Measurements from ENCODE around the gene GREB1.

The GREB1 gene

DNA sequence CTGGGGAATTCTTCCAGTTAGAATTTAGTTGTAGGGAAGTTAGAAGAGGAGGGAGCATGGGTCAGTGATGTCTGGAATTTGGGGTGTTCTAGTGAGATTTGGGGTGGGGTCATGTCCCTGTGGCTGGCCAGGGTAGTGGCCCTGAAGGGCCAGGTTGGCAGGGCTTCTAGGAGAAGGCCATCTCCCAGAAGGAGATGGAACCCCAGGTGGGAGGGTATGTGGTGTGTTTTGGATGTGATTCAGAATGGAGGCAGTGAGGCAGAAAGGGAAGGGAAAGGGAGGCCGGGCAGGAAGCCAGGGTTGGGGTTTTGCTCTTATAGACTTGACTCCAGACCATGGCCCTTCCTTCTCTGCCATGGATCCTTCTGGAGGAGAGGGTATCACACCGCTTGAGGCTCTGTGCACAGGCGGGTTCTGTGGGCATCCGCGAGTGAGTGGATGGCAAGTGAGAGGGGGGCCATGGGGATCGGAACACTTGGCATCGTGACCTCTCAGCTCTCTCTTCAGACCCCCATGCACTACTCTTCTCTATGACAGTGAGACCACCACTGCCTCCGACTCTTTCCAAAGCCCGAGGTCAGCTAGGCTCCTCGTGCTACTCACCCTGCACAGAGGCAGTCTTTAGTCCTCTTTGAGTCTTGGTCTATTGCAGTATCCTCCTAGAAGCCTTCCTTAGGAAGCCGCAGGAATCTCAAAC lies 7.3 kb downstream of the GREB1 start:
- DNase-seq, result no peak

DNA sequence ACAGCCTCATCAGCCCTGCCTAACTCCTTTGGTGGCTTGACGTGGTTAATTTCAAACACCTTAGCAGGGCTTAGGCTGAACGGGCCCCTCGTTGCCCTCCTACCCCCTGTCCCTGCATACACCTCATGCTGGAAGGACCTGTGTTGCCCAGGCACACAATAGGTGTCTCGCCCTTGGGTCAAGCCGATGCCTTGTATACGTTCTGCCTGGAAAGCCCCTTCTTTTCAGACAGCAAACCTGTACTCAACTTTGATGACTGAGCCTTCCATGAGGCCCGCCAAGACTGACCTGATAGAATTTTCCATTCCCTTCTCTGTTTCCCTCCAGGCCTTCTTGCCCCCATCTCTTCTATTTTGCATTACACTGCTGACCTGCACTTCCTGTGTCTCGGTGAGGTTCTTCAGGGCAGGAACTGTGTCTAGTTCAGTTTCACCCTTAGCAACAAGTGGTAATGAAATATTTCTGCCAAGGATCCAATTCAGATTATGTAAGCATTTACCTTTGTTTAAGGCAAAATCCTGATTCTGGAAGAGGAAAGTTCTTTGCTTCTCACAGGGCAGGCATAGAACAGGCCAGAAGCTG lies 7.9 kb downstream of the GREB1 start:
- DNase-seq, result no peak

DNA sequence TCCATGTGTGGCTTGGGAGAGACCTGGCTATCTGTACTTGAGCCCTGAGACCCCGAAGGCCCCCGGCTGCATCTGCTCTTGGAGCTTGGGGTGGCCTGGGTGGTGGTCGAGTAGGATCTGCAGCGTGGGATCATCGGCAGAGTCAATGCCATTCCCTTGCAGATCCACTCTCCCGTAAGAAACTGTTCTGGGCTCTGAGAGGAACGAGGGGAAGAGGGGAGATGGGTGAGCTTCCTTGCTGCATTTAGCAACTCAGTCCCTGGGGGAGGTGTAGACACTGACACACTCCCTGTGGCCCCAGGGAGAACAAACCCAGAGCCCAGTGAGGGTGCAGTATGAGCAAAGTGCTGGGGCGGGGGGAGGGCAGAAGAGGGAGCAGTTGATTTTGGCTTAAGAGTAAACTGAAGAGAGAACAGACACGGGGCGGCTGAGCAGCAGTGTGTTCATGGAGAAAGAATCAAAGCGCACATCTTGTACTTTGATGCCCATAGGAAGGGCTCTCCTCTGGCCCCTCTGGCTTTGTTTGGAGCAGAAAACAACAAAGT lies 8.5 kb downstream of the GREB1 start:
- no peak for DNase-seq

DNA sequence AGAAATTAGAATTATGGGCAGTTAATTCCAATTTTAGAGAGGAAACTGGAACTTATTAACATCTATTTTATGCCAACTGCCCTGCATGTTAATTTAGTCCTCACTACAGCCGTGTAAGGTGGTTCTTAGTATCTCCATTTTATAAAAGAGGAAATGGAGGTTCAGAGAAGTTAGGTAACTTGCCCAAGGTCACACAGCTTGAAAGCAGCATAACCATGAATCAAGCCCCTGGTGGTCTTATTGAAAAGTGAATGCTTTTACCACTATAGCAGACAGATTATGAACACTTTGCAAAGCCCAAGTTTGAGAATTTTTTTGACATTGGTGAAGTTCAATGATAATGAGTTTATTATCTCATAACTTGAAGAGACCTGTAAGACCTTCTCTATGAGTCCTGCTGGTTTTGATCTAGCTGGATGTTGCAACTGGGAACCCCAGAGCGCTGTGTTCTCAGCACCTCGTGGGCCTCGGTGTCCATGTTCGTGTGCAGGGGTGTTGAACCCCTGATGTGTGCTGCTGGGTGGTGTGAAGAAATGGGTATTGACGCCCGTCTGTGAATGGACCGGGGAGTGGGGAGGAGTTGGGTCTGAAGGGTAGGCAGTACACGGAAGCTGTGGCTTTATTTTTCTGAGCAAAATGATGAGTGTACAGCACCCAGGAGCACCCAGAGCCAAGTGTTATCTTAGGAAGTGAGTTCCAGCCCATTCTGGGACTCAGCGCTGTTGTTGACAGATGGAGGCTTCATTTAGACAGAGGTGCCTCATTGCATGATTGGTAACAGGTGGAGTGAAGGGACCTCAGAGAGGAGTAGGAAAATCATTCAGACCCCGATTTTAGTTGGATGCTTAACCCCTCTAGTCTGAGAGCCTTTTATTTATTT lies 9.7 kb downstream of the GREB1 start:
- no peak for DNase-seq

DNA sequence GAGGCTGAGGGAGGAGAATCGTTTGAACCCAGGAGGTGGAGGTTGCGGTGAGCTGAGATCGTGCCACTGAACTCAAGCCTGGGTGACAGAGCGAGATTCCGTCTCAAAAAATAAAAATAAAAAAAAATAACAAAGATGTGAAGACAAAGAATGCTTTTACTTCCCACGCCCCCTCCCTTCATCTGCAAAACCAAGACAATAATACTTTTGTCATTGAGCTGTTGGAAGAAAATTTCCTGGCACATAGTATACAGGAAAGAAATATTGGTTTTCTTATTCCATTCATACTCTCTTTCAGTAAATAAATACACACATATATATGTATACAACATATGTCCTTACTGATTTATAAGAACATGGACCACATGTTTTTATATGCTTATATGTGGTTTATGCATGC lies 12.2 kb downstream of the GREB1 start:
- DNase-seq, result no peak

DNA sequence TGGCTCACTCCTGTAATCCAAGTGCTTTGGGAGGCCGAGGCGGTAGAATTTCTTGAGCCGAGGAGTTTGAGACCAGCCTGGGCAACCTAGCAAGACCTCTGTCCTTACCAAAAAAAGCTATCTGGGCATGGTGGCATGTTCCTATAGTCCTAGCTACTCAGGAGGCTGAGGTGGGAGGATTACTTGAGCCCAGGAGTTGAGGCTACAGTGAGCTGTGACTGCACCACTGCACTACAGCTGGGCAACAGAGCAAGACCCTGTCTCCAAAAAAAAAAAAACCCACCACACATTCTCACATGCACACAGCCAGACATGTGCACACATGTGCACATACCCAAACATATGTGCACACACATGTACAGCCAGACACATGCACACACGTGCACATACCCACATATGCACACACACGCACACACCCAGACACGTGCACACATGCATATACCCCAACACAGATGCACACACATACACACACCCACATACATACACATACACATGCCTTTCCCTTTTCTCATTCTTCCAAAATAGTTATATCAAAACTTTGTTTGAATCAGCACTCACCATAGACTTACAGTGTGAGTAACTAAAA lies 14.2 kb downstream of the GREB1 start:
- DNase-seq, result no peak

DNA sequence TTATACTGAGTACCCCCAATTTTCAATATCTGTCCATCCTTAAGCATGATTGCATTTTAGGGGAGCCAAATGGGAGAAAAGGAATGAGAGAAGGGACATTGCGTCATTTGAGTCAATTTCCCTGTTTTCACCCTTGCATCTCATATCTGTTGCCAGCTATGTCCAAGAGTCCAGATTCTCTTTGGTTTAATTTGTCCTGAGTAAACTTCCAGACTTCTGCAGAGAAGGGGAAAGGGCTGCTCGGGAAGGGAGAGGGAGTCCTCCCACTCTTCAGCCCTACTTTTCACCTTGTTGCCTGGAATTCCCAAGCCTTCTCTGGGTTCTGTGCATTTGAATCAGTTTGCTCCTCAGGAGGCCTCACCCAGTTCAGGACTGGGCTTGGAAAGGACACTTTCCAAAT lies 16.5 kb downstream of the GREB1 start:
- no peak for DNase-seq

DNA sequence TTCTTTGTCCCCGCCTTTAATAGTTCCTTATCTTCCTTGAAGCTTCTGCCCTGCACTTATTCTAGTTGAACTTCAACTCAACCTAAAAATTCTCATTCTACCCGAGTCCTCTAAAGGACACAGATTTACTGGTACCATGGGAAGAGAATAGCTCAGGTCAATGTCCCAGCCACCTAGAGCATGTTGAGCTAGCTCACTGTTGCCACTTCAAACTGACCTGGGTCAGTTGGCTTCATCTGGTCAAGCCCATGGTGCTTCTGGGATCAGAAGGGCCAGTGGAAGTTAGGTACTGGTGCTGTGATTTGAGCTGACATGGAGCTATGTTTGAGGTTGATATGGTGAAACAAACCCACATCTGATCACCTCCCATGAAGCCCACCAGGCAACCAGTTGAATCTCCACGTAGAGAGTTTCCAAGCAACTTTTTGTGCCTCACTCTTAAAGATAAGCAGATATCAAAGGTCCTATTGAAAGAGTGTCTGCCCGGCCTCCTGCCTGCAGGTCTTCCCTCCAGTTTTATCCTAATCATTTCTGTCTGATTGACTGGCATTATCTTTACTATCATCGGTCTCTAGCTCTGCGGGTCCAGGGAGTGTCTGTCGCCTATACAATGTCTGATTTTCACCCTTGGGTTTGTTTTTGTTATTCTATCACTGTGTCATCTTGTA lies 17.2 kb downstream of the GREB1 start:
- DNase-seq, result no peak

DNA sequence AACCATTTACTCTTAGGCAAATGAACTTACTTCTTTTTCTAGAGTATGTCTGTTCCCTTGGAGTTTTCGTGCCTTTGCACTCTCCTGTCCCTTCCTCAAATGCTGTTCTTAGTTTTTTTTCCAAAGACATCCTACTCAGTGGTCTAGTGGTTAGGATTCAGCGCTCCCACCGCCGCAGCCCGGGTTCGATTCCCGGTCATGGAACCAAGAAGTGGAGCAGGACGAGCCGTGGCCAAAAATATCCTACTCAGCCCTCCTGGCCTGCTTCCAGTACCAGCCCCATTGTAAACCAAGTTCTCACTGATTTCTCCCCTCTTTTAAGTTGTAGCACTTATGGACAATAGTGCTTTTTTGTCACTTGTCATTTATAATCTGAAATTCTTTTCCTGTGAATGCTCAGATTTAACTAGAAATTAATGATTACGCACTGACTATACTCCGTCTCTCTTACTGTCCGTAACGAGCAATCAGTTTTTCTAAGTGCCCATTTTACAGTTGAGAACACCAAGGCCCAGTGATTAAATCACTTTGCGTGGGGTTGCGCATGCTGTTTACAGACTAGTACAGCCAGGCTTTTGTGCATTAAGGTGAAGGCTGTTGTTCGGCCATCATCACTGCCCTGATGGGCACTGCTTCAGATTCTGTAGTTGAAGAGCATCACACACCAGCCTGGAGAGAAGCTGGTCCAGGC lies 17.9 kb downstream of the GREB1 start:
- DNase-seq, result no peak

DNA sequence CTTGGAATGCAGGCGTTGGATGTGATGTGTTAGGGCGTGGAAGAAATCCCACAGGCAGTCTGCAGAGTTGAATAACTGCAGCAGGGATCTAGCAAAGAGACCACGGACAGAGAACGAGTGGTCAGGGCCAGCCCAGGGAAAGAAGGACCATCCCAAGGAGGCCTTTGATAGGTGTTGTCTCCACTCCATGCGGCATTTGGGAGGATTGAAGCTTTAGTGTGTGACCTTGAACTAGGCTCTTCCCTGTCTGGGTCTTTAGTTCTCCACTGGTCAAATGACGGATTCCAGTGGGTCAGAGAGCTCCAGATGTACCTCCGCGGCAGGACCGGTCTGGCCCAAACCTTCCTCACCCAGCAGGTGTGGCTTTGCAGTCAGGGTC lies 18.4 kb downstream of the GREB1 start:
- no peak for DNase-seq

DNA sequence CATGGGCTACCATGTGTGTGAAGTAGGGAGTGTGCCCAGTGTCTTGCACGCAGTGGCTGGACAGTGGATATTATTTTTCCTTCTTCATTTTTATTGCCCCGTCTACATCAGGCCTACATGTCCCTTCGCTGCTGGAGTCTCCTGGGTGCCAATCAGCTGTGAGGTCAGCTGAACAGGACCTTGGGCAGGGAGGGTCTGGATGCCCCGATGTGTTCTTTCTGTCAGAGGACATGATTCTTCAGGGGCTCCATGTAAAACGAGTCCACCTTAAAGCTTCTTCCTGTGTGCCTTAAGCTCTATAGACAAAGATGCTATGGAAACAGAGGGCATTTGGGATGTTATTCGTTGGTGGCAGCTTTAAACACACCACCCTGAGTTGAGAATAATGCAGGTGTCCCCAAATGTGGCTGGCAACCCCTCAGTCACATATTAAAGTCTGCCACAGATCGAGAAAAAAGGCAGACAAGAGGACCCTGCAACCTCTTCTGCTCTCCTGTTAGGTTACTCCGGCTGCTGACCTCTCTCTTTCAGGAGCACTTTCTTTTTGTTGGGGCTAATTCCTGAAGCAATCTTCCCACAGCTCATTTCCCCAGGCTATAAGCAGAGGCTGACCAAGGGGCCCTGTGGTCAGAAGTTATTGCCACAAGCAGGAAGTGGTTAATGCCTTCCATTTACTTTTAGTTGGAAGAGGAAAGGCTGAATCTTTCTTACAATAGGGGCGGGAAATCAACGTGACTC lies 20.0 kb downstream of the GREB1 start:
- DNase-seq, result no peak

DNA sequence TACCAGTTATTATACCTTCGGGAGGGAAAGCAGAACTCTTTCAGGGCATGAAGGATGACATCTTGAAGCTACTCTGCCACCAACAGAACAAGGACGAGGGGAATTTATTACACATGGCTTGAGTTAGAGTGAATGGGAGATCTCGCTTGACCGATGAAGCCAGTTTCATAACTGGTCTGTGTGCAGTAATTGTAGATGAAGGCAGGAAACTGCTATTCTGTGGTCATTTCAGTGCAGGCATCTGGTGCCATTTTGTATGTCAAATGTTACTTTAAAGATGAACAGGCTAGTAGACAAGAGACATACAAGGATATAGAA lies 20.5 kb downstream of the GREB1 start:
- DNase-seq, result no peak

DNA sequence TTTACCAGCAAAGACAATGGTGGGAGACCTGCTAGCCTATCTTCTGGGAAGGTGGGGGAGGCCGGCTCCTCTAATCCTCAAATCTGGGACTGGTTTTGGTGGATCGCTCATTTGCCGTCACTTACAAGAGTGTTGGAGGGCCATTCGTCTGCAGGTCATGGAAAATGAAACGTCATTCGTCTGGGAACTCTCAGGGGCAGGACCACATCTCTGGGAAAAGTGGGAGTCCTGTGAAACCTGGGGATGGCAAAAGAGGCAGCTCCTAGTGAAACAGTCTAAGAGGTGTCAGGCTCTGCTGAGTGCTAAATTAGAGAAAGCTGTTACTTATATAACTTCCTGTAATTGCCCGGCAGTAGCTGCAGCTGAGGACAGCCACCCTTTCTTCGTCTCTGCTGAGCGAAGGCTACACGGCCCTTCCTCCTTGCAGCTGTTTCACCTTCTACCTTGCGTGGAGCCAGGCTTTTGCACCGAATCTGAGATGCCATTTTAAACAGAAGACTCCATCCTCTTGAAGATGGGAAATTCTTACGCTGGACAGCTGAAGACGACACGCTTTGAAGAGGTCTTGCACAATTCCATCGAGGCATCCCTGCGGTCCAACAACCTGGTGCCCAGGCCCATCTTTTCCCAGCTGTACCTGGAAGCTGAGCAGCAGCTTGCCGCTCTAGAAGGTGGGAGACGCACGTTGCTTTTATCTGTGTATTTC lies 22.4 kb downstream of the GREB1 start:
- DNase-seq, result no peak

DNA sequence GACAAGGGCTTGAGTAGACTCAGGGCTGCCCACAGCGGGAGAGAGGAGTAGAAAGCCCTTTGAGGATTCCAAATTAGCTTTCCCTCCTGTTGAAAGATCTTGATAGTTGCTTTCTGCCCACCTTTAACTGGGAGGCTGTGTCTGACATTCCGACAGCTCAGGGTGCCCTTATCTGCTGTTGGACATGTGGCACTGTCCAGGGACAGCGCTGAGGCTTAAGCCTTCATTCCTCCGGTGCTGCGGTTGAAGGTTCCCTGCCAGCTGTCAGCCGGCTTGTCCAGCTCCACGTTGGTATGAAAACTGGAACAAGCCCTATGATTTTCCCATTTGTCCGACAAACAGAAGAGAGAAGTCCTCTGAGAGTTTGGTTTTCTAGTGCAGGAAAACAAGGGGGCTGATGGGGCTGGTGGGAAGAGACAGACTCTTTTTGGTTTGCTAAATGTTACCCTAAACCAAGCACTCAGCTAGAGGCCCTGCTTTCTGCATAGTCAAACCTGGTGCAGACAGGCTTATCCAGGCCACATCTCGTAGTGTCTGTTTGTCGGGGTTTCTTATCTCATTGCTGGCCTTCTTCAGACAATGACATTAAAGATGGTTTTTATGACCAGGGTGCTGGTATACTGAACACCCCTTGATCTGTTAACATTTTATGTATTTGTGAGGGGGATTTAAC lies 24.5 kb downstream of the GREB1 start:
- no peak for DNase-seq

DNA sequence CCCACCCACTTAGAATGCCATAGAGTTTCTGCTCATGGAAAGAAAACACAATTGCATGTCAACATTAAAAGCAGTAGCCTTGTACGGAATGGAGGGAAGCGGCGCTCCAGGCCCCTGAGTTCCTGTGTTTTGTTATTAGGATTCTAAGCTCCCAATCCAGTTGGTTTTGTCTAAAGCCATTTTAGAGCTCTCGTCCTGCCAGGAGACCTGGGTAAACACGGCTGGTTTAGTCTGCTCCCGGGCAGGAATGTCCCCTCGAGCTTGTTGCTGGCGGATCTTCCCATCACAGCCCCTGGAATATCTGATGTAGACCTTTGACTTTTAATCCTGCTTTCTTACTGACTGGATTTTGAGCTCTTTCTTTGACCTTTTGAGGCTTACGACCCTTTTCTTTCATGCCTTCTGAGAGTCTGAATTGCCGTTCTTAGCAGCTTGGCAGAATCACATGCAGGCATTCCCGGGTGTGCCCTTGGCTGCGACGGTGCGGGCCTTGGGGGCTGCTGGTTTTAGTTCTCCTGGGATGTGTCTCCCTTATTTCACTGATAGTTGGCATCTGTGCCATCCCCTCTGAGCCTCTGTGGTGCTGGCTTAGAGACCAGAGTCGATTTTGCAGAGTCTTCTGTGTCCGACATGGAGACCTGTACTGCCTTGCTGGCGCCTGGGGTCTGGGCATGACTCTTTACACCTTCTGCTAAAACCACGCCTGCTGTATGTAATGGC lies 25.4 kb downstream of the GREB1 start:
- DNase-seq, result no peak

DNA sequence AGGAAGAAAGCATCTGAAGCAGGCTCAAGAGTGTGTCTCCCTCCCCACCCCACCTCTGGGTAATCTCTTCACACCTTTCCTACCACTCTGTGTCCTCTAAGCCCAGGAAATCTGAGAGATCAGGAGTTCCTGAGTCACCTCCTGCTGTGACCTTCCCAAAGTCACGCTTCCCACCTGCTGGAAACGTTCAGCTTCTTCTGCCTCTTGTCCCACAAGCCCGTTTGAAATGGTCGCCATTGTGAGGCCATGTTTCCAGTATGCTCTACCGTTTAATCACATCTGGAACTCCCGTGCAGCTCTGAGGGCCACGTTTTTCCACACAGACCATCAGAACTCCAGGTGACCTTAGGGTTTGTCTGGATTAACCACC lies 25.9 kb downstream of the GREB1 start:
- no peak for DNase-seq

DNA sequence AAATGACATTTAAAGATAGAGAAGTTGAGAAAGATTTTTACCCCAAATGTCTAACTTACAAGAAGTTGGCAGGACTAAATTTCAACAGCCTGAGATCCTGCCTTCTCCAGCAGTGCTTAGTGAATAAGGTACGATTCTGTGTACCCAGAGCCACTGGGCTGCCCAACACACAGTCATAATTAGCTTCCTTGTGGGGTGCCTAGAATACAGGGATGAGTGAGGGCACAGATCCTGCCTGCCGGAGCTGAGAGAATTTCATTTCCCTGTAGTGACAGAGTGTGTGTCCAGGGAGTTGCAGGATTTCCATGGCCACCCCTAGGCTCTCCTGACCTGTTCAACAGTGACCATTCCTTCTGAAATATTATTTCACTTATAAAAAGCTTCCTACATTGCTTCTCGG lies 27.0 kb downstream of the GREB1 start:
- DNase-seq, result no peak

DNA sequence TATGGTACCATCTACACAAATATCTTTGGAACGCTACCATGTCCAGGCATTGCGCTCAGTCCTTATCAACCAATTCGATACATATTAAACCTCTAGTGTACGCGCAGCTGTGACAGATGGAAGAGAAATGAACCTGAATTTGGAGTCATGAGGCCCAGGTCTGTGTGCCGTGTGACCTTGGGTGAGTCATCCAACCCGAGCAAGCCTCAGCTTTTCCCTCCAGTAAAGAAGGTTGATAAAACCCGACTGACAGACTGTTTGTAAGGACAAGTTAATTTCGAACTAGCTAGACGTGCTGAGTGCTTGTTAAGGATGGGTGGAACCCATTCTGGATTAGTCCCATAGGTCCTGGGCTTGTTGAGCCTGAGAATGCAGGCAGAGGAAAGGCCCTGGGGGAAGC lies 28.2 kb downstream of the GREB1 start:
- no peak for DNase-seq

DNA sequence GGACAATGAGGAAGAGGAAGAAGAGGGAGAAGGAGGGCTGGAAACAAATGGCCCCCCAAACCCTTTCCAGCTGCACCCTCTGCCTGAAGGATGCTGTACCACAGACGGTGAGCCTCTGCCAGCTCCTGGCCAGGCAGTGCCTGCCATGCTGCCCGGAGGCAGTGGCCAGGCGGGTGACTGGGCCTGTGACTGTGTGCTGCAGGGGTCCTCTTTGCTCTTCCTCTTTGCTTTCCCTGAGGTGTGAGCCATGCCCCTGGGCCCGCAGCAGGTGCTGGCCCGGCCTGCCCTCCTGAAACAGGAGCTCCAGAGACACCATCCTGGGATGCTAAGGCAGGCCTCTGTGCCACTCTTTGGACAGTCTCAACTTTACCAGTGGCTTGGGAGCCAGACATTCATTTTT lies 28.6 kb downstream of the GREB1 start:
- DNase-seq, result no peak

All from NCI-H1436 (cell line).